ENCODE measurements around the gene FLRT1.
A peak's percentile ranks its signal among the peaks of the same experiment; 100 is the strongest.

FLRT1 gene

DNA sequence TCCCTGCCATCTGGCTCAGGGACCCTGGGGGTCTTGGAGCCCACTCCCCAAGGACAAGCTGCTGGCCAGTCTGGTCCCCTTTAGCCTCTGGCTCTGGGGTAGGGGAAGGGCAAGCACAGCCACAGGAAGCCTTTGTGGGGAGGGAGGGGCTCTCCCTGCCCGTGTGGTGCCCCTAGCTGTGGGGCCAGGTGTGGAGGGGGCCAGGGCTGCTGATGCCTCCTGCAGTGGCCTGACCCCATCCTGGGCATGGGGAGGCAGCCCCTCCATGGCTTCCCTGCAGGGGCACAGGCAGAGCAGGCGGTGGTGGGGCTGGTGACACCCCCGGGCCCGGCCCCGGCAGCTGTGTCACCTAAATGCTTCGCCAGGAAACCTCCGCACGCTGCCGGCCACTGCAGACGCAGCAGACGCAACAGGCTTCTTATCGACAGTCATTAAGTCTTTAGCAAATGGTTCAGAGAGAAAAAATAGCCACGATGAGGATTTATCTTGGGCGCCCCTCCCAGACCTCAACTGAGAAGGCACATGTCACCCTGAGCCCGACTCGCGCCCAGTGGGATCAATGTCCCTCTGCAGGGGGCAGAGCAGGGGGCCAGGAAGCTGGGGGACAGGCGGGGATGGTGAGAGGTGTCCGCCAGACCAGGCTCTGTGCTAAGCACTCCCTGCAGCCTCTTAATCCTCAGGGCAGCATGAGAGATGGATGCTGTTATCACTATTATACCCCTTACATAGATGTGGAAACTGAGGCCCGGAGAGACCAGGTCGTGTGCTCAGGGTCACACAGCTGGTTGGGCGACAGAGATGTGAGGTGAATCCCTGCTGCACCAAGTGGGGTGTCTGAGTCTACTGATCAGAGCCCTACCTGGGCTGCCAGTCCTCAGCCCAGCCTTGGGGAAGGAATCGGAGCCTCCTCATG, 33.9 kb downstream of the FLRT1 start:
- no peak for DNase-seq

DNA sequence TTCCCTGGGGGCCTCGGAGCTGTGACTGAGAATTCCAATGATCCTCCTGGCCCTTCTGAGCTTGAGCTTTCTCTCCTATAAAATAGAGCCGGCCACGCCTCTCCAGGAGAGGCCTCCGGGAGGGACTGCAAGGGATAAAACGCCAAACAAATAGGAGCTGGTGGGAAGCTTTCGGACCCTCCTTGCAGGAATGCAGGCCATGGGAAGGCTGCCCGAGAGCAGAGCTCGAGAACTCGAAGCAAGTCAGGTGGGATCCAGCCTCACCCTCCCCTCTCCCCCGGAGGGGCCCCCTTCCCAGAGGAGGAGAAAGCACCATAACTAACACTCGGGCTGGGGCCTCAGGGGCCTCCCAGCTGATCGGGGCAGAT, 34.6 kb downstream of the FLRT1 start:
- no peak for DNase-seq

DNA sequence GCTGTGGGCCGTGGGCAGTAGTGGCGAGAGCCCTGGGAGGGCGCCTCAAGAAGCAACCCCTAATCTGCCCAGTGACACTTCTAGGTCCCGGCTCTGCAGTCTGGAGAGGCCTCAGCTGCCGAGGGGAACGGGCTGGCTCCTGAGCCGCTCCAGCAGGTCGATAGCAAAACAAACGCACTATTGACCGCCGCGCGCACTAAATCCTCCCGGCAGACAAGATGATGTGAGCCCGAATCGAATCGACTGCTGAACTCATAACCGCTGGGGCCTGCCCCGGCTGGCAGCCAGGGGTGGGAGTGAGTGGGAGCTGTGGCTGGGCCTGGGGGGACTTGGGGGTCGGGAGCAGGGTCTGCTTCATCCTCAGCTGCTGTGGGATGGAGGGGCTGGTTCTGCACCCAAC, 36.1 kb downstream of the FLRT1 start:
- DNase-seq: no peak

DNA sequence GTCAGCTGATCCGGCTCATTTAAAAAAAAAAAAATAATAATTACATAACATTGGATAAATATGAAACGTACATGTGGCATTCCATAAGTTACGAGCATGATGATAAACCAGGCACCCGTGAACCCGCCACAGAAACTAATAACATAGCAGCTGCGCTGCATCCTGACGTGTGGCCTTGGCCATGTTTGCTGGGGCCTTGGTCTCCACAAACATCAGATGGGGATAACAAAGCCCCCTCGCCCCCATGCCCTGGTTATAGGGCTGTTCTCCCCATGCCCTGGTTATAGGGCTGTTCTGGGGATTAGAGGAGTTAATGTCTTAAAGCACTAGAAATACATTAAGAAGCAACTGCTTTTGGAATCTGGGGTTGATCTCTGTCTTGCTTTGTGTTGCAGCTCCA, 36.7 kb downstream of the FLRT1 start:
- no peak for DNase-seq

DNA sequence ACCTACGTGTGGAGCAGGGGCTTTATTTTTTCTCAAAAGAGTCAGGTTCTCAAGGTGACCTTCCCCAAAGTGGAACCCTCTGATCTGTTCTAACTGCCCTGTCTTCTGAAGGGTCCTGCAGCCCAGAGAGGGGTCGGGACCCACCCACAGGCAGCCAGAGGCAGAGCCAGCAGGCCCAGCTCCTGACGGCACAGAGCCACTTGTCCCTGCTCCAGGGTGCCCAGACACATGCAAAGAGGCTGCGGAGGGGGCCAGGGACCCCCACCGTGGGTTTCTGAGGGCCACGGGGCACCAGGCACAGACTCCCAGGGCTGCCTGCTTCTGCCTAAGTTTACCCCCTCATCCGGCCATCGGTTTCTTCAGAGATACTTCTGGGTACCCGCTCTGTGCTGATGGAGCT, 37.1 kb downstream of the FLRT1 start:
- DNase-seq: no peak

DNA sequence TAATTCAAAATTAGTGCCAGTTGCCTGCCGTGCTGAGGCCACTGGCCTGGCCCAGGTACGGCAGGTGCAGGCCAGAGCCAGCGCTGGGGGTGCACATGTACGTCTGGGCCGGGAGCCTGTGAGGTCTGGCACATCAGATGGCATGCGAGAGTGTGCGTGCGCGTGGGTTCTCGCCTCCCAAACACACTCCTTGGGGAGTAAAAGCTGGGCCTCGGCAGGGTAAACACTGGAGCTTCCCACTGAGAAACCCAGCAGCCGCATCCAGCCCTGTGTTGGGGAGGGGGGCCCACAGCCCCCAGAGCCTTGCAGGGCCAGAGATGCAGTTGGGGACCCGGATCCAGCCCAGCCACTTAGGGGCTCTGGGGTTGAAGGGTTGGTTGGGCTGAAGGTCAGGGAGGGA, 37.8 kb downstream of the FLRT1 start:
- no peak for DNase-seq

DNA sequence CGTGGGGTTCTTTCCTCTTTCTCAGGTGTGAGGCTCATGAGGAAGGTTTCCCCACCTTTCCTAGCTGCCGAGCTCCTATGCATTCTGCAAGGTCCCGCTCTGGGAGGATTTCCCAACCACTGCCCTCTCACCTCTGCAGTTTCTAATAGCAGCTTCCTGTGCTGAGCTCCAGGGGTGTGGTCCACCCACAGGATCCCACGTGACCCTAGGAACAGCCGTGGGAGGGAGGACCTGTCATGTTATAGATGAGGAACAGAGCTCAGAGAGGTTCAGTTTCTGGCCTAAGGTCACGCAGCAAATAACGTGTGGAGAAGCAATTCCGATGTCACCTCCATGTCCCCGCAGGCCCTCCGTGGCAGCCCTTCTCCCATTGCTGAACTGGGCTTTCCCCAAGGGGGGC, 38.5 kb downstream of the FLRT1 start:
- no peak for DNase-seq

DNA sequence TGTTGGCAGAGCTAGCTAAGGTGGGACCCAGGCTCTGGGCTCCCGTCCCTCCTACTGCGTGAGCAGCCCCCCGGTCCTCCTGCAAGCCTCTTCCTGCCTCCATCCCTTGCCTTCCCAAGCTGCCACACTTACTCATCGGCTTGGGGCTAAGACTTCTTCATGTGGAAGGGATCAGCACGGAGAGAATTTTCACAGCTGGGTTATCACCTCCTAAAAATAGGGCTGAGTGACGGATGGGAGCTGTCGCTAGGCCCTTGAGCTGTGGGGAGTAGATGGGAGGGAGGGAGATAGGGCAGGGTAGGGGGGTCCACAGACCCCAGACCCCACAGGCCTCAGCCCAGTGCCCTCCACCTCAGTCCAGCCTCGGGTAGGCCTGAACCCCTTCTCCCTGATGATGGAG, 41.0 kb downstream of the FLRT1 start:
- DNase-seq: no peak

DNA sequence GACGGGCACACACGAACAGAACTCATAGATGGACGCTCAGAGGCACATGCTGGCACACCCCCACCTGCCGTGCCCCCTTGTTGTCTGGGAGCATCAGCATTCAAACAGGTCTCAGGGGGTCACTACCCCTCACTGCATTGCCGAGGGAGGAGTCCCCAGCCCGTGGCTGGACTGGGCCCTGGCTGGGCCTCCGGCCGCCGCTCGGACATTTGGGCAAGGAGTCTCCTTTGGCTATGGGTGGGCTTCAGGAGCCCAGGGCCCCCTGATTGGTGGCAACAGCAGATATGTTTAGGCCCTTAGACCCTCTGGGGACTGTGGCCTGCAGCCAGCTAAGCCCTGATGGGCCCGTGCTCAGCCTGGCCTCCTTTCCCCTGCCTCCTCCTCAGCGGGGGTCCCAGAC, 41.9 kb downstream of the FLRT1 start:
- DNase-seq: no peak

DNA sequence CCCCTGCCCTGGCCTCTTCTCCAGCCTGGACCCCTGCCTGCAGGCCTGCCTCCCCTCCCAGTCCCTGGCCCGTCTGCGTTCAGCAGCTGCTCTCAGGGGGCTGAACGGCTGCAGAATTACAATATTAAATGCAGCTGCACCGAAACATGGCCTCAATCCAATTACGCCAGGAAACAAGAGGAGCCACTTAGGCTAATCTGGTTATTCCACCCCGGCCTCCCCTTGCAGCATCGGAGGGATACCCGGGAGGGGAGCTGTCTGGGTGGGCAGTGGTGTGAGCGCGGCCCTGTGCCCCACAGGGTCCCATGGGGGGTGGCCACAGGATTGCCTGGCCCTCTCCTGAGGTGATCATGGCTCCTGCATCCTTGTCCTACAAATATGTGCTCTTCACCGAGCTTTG, 42.6 kb downstream of the FLRT1 start:
- DNase-seq: peak; percentile 60

DNA sequence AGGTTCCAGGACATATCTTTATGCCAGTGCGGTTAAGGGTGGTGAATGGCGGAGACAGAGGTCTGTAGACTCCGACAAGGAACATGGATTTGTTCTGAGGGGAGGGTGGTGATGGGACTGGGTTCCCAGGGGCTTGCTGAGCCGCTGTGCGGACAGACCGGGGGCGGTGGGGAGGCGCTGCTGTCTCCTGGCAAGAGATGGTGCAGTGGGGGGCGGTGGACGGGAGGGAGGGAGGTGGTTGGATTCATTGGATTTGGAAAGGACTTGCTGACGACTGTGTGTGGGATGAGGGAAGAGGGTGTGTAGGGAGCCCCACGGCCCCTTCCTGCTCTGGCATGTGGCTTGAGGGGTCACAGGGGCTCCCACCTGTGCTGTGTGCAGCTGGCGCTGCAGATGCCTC, 43.2 kb downstream of the FLRT1 start:
- DNase-seq: no peak

DNA sequence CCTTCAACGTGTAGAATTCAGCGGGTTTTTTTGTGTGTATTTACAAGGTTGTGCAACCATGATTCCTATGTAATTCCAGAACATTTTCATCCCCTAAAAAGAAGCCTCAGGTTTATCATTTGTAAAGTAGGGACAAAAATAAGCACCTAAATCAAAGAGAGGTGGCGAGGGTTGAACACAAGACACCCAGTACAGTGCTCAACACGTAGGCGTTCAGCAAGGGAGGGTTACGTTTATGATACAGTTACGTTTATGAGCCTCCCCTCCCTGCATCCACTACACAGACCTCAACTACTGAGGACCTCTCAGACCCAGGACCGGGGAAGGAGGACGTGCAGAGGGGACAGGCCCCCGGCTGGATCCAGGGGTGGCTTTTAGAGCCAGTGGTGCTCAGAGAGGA, 44.7 kb downstream of the FLRT1 start:
- DNase-seq: no peak

DNA sequence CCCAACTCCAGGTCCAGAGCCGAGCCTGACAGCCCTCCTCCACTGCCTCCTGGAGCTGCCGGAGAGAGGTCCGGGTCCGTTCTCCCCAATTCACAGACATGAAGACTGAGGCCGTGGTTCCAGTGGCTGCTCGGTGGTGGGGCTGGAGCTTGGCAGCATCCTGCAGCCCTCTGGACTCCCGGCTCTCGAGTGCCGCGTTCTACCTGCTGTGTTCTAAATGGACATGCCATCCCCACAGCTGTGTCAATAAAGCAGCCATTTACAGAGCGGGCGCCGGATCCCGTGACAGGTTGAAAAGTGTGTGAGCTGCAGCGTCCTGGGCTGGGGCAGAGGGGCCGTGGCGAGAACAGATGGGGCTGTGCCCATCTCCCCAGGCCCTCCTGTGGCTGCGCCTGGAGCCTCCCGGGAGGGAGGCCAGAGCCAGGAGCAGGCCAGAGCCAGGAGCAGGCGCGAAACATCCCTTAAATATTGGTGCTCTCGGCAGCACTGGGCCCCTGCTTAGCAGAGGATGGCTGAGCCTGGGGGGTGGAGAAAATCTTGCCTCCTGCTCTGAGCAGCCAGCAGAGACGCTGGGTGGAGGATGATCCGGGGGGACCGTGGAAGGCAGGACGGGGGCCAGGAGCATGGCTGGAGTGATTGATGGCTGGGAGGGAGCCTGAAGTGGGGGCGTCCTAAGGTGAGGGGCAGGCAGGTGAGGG, 46.2 kb downstream of the FLRT1 start:
- peak; percentile 93 for DNase-seq

DNA sequence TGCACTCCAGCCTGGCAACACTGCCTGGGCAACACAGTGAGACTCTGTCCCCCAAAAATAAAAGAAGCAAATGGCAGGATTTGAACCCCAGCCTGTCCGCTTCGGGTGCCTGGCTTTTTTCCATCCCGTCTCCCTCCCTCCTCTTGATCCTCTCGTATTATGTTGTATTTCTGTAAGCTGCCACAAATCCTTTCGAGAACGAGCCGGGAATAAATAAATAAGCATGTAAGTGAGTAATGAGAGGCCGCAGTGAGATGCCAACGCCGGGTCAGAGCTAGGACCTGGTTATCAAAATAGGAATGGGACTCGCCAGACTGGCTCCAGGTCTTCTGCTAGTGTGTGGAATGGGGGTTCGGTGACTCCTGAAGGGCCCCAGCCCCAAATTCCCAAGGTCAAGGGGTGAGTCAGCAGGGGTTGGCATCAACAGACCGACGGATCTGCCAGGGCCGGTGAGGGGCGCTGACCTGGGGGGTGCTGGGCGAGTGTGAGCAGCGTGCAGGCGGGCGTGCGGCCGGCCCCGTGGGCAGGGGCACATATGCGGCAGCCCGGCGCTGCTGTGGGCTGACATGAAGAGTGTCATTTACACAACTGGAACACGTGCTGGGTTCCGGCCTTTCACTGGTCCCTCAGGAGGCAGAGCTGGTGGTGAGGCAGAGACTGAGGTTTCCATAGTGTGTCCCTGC, 47.8 kb downstream of the FLRT1 start:
- no peak for DNase-seq

DNA sequence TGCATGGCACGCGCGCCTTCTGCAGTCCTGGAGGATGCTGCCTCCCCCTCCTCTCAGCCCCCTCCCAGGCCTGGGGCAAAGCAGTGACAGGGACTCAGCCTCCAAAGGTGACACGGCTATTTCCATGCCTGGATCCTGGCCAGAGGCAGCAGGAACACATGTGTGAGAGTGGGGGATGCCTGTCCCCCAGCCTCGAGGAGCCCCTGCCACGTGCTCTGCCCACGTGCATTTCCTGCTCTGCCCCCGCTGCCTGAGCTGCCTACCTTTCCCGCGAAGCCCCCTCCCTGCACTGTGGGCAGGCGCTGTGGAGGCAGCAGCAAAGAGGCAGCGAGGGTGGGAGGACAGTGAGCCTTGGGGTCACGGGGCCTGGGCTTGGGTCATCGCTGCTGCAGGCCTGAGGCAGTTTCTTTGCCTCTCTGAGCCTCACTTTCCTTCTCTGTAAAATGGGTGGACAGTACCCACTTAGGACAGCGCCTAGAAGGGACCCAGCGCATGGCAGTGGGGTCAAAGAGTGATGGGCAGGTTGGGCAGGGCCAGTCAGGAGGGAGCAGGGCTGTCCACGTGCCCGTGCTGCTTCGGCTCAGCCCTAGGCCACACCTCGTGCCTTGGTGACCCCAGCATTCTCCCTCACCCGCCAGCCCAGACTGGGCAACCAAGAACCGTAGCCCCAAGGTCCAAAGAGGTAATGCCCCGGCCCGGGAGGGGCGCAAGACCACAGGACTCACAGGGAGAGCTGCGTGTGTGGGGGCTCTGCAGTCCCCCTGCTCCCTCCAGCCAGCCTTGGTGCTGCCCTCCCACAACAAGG, 48.6 kb downstream of the FLRT1 start:
- no peak for DNase-seq

DNA sequence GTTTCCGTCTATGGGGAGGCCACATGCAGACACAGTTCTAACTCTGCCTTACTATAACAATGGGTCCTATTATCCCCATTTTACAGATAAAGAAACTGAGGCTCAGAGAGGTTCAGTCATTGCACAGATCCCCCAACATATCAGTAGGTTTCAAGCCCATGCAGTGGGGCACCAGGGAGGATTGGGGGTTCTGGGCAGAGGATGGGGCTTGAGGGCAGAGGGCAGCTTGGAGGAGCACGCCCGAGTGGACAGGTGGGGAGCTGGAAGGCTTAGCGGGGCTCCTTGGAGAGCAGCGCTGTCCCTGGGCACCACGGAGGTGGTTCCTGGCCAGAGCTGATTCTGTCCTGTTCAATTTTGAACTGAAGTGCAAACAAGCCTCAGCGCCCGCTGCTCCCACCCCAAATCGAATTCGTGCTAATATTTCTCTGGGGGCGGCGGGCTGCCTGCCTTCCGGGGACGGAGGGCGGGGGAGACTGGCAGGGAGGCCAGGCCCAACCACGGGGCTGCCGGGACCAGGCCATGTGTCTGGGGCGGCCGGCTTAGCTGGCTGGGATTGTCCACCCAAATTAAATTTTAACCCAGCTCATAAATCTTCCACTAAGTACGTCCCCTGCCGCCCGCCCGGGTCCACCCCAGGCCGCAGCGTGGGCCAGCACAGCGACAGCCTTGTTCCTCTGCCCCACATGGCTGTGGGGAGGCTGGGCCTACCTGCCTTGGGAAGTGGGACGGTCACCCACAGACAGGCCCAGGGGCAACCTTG, 49.4 kb downstream of the FLRT1 start:
- DNase-seq: no peak
